KMS-11 (cell line): ENCODE measurements around the gene ECE1.

ENCODE experiments used
- H2AFZ ChIP-seq: fragments of 200-600 bp; sonication (generic); 2 replicates; pipeline ENCODE4 v1.6.1; 2016; ENCODE audit warnings: antibody characterized with exemption, mixed run types, low read depth
- H3K27ac ChIP-seq: fragments of 200-600 bp; sonication (generic); 2 replicates; pipeline ENCODE4 v1.6.1; 2016; ENCODE audit warnings: mild to moderate bottlenecking, mixed run types
- H3K27me3 ChIP-seq: fragments of 200-600 bp; sonication (generic); 2 replicates; pipeline ENCODE4 v1.6.1; 2017; ENCODE audit warnings: mild to moderate bottlenecking, low read depth, mixed run types, moderate library complexity; ENCODE audit not compliant: insufficient read depth
- H3K36me3 ChIP-seq: fragments of 200-600 bp; sonication (generic); 2 replicates; pipeline ENCODE4 v1.6.1; 2017; ENCODE audit warnings: mild to moderate bottlenecking, mixed run types; ENCODE audit not compliant: insufficient read depth
- H3K4me1 ChIP-seq: fragments of 200-600 bp; sonication (generic); 2 replicates; pipeline ENCODE4 v1.6.1; 2016; ENCODE audit warnings: mild to moderate bottlenecking, low read depth, mixed run types; ENCODE audit not compliant: poor library complexity, severe bottlenecking
- H3K4me2 ChIP-seq: fragments of 200-600 bp; sonication (generic); 2 replicates; pipeline ENCODE4 v1.7.0; 2016; ENCODE audit warnings: mild to moderate bottlenecking, mixed run types
- H3K4me3 ChIP-seq: fragments of 200-600 bp; sonication (generic); IDR thresholded peaks from 2 replicates; pipeline ENCODE4 v1.6.1; 2017; ENCODE audit warnings: low read depth, low read length, mixed read lengths; ENCODE audit not compliant: insufficient read depth
- H3K79me2 ChIP-seq: fragments of 200-600 bp; sonication (generic); 2 replicates; pipeline ENCODE4 v1.6.1; 2016; ENCODE audit warnings: low read depth, mixed run types; ENCODE audit not compliant: insufficient read depth
- H3K9ac ChIP-seq: fragments of 200-600 bp; sonication (generic); 2 replicates; pipeline ENCODE4 v1.6.1; 2016; ENCODE audit warnings: mild to moderate bottlenecking, mixed run types
- H4K20me1 ChIP-seq: fragments of 200-600 bp; sonication (generic); 2 replicates; pipeline ENCODE4 v1.6.1; 2016; ENCODE audit warnings: mild to moderate bottlenecking, mixed run types; ENCODE audit not compliant: insufficient read depth
- TF ChIP-seq, protein P1 (sequence below): fragments of 200-600 bp; sonication (generic); conservative IDR thresholded peaks from 2 replicates; pipeline ENCODE4 v1.6.1; 2017; ENCODE audit warnings: low read depth, mild to moderate bottlenecking, antibody characterized with exemption, low read length, moderate library complexity, mixed read lengths

The ECE1 gene

DNA sequence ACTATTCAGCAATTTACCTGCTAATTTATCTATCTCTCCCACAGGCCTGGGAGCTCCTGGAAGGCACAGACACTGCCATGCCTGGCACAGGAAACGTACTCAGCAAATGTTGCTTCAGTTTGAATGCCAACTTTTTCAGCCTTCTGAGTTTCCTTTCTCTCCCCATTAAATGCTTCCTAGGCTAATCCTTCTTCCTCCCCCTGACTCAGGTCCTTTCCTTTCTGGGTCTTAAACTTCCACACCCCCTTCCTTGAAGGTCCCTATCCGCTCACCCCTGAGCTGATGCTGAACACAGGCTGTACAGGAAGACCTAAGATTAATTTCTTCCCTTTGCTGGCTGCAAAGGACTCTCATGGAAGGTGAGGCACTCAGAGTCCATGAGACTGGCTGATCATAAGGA is 40.3 kb upstream of the ECE1 start:
- H3K27ac ChIP-seq = no peak overlapping the region

DNA sequence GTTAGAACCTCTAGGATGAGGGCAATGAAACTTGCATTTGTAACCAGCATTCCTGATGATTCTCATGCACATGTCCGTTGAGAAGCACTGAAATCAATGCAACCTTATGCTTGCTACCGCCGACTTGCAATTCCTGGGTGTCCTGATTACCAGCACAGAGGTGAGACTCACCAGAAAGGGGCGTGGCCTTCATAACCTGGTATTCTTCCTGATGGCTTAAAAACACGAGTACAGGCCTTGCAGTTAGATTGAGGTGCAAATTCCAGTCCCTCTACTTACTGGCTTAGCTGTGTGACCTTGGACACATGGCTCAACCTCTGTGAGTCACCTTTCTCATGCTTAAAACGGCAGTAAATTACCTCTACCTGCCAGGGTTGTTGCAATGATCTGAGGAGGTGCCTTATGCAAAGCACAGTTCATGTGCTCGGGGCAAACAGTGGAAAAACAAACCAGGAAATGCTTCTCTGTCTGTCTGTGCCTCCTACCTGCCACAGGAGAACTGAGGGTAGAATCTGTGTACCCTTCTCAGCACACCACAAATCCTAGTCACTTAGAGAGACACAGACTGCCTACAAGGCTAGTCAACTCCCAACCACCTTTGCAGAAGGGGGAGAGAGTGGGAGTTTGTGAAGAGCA is 39.1 kb upstream of the ECE1 start:
- H3K4me3 ChIP-seq = no peak overlapping the region
- no peak overlapping the region for H3K27ac ChIP-seq
- H3K27me3 ChIP-seq = no peaks in the 10 kb centered on the region
- TF ChIP-seq, protein P1, sequence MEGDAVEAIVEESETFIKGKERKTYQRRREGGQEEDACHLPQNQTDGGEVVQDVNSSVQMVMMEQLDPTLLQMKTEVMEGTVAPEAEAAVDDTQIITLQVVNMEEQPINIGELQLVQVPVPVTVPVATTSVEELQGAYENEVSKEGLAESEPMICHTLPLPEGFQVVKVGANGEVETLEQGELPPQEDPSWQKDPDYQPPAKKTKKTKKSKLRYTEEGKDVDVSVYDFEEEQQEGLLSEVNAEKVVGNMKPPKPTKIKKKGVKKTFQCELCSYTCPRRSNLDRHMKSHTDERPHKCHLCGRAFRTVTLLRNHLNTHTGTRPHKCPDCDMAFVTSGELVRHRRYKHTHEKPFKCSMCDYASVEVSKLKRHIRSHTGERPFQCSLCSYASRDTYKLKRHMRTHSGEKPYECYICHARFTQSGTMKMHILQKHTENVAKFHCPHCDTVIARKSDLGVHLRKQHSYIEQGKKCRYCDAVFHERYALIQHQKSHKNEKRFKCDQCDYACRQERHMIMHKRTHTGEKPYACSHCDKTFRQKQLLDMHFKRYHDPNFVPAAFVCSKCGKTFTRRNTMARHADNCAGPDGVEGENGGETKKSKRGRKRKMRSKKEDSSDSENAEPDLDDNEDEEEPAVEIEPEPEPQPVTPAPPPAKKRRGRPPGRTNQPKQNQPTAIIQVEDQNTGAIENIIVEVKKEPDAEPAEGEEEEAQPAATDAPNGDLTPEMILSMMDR = no peak
- no peaks in the 10 kb centered on the region for H4K20me1 ChIP-seq
- H3K79me2 ChIP-seq = no peaks in the 10 kb centered on the region
- H2AFZ ChIP-seq = no peak overlapping the region
- no peaks in the 10 kb centered on the region for H3K36me3 ChIP-seq
- no peaks in the 10 kb centered on the region for H3K4me1 ChIP-seq
- no peak overlapping the region for H3K9ac ChIP-seq
- H3K4me2 ChIP-seq = no peak overlapping the region

More for the DNA sequence above, 40.3 kb upstream of the ECE1 start:
- H3K4me1 ChIP-seq = no peaks in the 10 kb centered on the region
- no peaks in the 10 kb centered on the region for H3K36me3 ChIP-seq
- no peak overlapping the region for H3K4me2 ChIP-seq
- H3K27me3 ChIP-seq = no peaks in the 10 kb centered on the region
- no peak overlapping the region for H2AFZ ChIP-seq
- TF ChIP-seq, protein P1 = no peak
- H3K4me3 ChIP-seq = no peak overlapping the region
- H3K9ac ChIP-seq = no peak overlapping the region
- no peaks in the 10 kb centered on the region for H4K20me1 ChIP-seq
- H3K79me2 ChIP-seq = no peaks in the 10 kb centered on the region

DNA sequence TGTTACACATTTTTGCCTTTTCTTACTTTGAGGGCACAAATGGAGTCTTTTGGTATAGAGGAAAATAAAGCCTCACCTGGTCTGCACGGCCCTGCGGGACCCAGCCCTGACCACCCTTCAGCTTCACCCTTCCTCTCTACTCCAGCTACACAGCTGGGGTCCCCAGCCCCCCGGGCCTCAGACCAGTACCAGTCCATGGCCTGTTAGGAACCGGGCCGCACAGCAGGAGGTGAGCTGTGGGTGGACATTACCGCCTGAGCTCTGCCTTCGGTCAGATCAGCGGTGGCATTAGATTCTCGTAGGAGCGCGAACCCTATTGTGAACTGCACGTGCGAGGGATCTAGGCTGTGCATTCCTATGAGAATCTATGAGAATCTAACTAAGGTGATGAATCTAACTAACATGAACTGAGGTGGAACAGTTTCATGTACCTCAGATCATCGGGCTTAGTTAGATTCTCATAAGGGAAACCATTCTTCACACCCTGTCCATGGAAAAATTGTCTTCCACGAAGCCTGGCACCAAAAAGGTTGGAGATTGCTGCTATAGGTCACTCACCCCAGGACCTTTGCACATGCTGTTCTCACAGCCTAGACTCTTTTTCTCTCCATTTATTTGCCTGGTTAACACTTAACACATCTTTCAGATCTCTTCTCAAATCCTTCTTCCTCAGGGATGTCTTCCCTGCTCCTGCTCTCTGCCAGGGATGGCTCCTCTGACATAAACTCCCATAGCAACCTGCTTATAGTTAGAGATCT is 37.5 kb upstream of the ECE1 start:
- Histone ChIP-seq H3K79me2 (no peaks in the 10 kb centered on the region), H3K27me3 (no peaks in the 10 kb centered on the region), H3K4me2 (no peak overlapping the region), H4K20me1 (no peaks in the 10 kb centered on the region), H3K4me3 (no peak overlapping the region), H3K4me1 (no peaks in the 10 kb centered on the region), H3K36me3 (no peaks in the 10 kb centered on the region), H2AFZ (no peak overlapping the region), H3K9ac (no peak overlapping the region), H3K27ac (no peak overlapping the region)
- TF ChIP-seq, protein P1 = no peak

DNA sequence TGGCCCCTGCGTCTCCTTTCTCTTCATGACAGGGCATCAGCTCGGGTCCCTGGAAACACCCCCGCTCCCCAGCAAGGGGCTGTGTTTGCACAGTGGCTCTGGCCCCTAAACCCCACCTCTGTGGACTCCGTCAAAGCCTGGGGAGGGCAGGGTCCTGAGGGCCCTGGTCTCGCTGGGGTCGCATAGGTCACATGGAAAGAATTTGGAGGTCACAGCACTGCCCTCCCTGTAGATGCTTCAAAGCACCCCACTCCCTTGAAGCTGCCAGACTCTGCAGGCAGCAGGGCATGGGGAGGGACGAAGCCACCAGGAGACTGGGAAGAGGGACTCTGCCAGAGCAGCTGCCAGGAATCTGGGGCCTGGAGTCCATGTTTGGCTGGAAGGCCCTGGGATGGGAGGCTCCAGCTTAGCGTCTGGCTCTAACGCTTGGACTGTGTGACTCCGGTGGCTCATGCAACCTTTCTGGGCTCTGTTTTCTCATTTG is 36.6 kb upstream of the ECE1 start:
- Histone ChIP-seq H3K4me2 (no peak overlapping the region), H3K27ac (no peak overlapping the region), H3K4me1 (no peaks in the 10 kb centered on the region), H3K9ac (no peak overlapping the region), H3K4me3 (no peak overlapping the region), H3K36me3 (no peaks in the 10 kb centered on the region), H2AFZ (no peak overlapping the region), H3K27me3 (no peaks in the 10 kb centered on the region), H4K20me1 (no peaks in the 10 kb centered on the region), H3K79me2 (no peaks in the 10 kb centered on the region)
- TF ChIP-seq, protein P1 = no peak
